Measurements from ENCODE around the gene FAM120A. TPM values are rescaled to one million over a fixed set of nuclear protein-coding genes. Genes with fewer than 3 reads are reported as not detected.

The FAM120A gene
- total RNA-seq, 1 experiment from 2014 or later = 53.3 TPM

DNA sequence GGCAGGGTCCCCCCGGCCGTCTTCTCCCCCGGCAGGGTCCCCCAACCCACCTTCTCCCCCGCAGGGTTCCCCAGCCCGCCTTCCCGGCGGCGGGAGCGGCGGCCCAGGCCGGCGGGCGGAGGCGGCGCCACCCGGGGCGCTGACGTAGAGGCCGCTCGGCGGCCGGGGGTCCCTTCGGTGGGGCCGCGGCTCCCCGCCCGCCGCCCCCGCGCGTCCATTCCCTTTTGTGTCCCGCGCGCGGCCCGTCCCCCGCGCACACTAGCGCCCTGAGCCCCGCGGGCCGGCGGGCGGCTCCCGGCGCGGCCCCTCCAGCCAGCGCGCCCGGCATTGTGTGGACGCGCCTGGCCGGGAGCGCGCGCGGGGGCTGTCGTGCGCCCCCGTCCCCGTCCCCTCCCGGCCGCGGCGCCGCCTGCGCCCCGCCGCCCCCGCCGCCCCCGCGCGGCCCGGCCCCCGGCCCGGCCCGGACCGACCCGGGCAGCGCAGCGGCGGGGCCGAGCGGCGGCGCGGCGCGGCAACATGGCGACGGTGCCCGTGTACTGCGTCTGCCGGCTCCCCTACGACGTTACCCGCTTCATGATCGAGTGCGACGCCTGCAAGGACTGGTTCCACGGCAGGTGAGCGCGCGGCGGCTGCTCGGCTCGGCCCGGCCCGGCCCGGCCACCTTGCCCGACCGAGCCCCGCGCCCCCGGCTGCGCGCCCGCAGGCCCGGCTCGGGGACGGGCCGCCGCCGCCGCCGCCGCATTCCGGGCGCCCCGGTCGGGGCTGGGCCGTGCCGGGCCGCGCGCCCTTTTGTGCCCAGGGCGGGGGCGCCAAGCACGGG is 125.0 kb downstream of the FAM120A start, which contains the start of gene PHF2:
TSS of gene PHF2 (plus strand) at position 327 of the 820 bp plus-strand sequence. CDS start at position 517, 190 bp downstream.
- H3K36me3 Mint-ChIP-seq = no peaks in the 10 kb centered on the region
- no peak within 1 kb of the TSS for H3K27ac Mint-ChIP-seq
- DNase-seq (ENCODE audit: low spot score) = no peak
- H3K27me3 Mint-ChIP-seq (ENCODE audit: low read depth) = peaks cover 15% of the 10 kb centered on the region
- ATAC-seq = peak; percentile 14
- H3K4me3 Mint-ChIP-seq = peak within 1 kb of the TSS; percentile 84
- POLR2A ChIA-PET = no interaction called here
- peaks cover under 1% of the 10 kb centered on the region; the same call in 1 of the 2 replicates for H3K9me3 Mint-ChIP-seq
- CTCF ChIA-PET = interaction anchor here (0.8 to 2.4 kb wide), 4 partner anchors 10 to 422 kb away, joined by 3 to 17 read pairs (median 8); no protein-coding TSS in a partner anchor
- peaks cover 37% of the 10 kb centered on the region for H3K4me1 Mint-ChIP-seq
- TF ChIP-seq NR3C1 (CRISPR knock-in tag; conservative IDR thresholded peaks at IDR 0.05; ENCODE audit: low read depth) = no peak
- TF ChIP-seq, protein P1, sequence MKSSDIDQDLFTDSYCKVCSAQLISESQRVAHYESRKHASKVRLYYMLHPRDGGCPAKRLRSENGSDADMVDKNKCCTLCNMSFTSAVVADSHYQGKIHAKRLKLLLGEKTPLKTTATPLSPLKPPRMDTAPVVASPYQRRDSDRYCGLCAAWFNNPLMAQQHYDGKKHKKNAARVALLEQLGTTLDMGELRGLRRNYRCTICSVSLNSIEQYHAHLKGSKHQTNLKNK (CRISPR knock-in tag; IDR thresholded peaks at IDR 0.05) = no peak
- TF ChIP-seq SMAD4 (CRISPR knock-in tag; IDR thresholded peaks at IDR 0.05) = no peak
- TF ChIP-seq, protein P2, sequence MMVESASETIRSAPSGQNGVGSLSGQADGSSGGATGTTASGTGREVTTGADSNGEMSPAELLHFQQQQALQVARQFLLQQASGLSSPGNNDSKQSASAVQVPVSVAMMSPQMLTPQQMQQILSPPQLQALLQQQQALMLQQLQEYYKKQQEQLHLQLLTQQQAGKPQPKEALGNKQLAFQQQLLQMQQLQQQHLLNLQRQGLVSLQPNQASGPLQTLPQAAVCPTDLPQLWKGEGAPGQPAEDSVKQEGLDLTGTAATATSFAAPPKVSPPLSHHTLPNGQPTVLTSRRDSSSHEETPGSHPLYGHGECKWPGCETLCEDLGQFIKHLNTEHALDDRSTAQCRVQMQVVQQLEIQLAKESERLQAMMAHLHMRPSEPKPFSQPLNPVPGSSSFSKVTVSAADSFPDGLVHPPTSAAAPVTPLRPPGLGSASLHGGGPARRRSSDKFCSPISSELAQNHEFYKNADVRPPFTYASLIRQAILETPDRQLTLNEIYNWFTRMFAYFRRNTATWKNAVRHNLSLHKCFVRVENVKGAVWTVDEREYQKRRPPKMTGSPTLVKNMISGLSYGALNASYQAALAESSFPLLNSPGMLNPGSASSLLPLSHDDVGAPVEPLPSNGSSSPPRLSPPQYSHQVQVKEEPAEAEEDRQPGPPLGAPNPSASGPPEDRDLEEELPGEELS (CRISPR knock-in tag; IDR thresholded peaks at IDR 0.05) = no peak

DNA sequence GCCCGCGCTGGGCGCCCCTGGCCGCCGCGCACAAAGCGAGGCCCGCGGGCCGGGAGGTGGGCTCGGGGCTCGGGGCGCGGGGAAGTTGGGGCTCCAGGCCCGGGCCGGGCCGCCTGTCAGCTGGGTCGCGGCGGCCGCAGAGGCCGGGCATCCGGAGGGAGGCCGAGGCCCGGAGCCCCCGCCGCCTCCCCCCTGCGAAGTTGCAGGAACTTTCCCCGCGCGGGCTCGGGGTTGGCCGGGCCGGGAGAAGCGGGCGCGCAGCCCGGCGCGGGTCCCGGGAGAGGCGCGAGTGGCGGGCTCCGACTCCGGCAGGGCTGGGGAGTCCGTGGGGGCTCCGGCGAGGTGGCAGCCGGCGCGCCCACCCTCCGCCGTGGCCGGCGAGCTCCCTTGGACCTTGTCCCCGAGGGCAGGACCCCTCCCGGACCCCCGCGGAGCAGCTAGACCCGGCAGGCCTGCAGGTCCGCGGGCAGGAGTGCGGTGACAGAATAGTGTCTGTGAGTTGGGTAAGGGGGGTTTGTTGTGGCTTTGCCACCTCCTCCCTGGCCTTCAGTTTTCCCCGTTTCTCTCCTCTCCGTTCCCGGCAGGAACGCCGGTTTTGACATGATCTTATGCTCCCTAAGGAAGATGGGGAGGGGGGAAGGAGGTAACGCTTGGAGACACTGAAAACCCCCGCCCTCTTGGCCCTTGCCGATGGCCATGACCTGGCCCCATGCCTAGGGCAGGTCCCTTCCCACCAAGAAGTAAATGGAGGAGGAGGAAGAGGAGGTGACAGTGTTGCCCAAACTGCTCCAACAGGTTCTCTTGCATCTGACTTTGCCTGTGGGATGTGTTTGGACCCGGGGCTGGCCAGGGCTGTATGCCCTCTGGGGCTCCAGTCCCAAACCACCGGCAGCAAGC is 125.8 kb downstream of the FAM120A start:
- TF ChIP-seq, protein P3, sequence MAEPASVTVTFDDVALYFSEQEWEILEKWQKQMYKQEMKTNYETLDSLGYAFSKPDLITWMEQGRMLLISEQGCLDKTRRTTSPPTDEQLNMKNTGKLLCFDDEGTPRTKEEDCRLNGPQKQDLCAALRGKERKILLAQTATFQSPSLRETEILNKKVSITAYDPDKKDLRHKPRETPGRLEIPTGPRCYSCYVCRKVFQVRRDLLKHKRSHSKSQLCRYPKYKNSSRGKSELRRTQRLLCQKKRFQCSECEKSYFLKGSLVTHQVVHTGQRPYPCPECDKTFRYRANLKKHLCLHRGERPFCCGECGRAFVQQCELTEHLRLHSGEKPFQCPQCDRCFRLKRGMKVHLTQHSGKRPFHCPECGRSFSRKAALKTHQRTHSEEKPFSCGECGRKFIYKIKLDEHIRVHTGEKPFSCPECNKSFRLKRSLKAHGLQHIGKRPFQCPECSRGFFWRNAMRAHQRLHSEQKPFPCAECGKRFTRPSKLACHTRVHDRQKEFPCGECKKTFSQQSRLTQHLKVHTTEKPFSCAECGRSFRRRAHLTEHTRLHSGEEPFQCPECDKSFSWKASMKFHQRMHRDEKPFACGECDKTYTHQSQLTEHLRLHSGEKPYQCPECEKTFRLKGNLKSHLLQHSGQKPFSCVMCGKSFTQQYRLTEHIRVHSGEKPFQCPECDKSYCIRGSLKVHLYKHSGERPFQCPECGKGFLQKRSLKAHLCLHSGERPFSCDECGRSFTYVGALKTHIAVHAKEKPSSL (CRISPR knock-in tag; conservative IDR thresholded peaks at IDR 0.05) = no peak
- no peak for TF ChIP-seq NFYB (CRISPR knock-in tag; conservative IDR thresholded peaks at IDR 0.05; ENCODE audit: low read depth)
- TF ChIP-seq, protein P2 (CRISPR knock-in tag; IDR thresholded peaks at IDR 0.05) = no peak
- peaks cover 15% of the 10 kb centered on the region for H3K27me3 Mint-ChIP-seq (ENCODE audit: low read depth)
- H3K27ac Mint-ChIP-seq = no peak overlapping the region
- no peak for ATAC-seq
- ChIA-PET CTCF (interaction anchor here (1.3 to 2.4 kb wide), 2 partner anchors 10 to 11 kb away, joined by 5 to 13 read pairs; no protein-coding TSS in a partner anchor), POLR2A (no interaction called here)
- H3K4me3 Mint-ChIP-seq = peak overlapping the region; percentile 77
- H3K4me1 Mint-ChIP-seq = peaks cover 44% of the 10 kb centered on the region
- H3K36me3 Mint-ChIP-seq = no peaks in the 10 kb centered on the region
- no peaks in the 10 kb centered on the region for H3K9me3 Mint-ChIP-seq
- DNase-seq (ENCODE audit: low spot score) = no peak

DNA sequence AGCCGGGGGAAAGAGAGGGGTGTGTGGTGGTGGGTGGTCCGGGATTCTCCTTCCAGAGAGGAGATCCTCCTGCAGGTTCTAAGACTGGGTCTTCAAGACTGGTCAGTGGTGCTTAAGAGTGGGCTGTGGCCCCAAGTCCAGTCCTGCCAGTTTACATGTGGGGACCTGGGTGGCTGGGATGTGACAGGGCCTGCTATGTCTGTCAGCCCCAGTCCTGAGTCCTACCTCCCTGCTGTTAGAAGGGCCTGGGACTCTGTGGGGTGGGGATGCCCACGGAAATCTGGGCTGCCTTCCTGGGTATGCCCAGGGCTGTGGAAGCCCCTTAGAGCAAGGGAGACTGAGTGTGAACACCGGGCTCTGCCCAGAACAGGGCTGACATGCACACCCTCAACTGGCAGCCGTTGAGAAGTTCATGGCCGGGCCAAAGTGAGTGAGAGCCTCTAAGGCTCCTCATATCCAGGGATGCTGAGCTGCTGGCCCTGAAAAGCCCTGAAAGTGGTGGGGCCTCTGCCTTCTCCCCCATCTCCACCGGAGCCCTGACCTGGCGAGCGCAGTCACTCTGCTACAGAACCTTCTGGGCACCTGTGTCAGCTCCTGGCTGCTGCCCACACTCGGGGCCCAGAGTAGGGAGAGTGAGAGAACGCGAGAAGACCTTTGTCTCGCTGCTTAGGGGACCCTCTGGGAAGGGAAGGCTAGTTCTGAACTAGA is 126.6 kb downstream of the FAM120A start:
- POLR2A ChIA-PET = no interaction called here
- no peaks in the 10 kb centered on the region for H3K36me3 Mint-ChIP-seq
- CTCF ChIA-PET = interaction anchor here (1.2 to 2.4 kb wide), 3 partner anchors 9 to 424 kb away, joined by 3 to 13 read pairs (median 5); no protein-coding TSS in a partner anchor
- H3K27me3 Mint-ChIP-seq (ENCODE audit: low read depth) = peaks cover 15% of the 10 kb centered on the region
- H3K27ac Mint-ChIP-seq = no peak overlapping the region
- ATAC-seq (no peak), DNase-seq (ENCODE audit: low spot score) (no peak)
- peak overlapping the region; percentile 77 for H3K4me3 Mint-ChIP-seq
- no peaks in the 10 kb centered on the region for H3K9me3 Mint-ChIP-seq
- peaks cover 48% of the 10 kb centered on the region for H3K4me1 Mint-ChIP-seq
- TF ChIP-seq OVOL2 (CRISPR knock-in tag; IDR thresholded peaks at IDR 0.05; ENCODE audit: borderline replicate concordance) (no peak), JAZF1 (CRISPR knock-in tag; IDR thresholded peaks at IDR 0.05) (no peak), CREB1 (CRISPR knock-in tag; IDR thresholded peaks at IDR 0.05) (no peak), GRHL2 (CRISPR knock-in tag; IDR thresholded peaks at IDR 0.05; ENCODE audit: insufficient replicate concordance, severe bottlenecking) (no peak), NFYB (CRISPR knock-in tag; conservative IDR thresholded peaks at IDR 0.05; ENCODE audit: low read depth) (no peak), ZNF317 (CRISPR knock-in tag; IDR thresholded peaks at IDR 0.05; ENCODE audit: borderline replicate concordance, low read depth) (no peak)
- TF ChIP-seq, protein P4, sequence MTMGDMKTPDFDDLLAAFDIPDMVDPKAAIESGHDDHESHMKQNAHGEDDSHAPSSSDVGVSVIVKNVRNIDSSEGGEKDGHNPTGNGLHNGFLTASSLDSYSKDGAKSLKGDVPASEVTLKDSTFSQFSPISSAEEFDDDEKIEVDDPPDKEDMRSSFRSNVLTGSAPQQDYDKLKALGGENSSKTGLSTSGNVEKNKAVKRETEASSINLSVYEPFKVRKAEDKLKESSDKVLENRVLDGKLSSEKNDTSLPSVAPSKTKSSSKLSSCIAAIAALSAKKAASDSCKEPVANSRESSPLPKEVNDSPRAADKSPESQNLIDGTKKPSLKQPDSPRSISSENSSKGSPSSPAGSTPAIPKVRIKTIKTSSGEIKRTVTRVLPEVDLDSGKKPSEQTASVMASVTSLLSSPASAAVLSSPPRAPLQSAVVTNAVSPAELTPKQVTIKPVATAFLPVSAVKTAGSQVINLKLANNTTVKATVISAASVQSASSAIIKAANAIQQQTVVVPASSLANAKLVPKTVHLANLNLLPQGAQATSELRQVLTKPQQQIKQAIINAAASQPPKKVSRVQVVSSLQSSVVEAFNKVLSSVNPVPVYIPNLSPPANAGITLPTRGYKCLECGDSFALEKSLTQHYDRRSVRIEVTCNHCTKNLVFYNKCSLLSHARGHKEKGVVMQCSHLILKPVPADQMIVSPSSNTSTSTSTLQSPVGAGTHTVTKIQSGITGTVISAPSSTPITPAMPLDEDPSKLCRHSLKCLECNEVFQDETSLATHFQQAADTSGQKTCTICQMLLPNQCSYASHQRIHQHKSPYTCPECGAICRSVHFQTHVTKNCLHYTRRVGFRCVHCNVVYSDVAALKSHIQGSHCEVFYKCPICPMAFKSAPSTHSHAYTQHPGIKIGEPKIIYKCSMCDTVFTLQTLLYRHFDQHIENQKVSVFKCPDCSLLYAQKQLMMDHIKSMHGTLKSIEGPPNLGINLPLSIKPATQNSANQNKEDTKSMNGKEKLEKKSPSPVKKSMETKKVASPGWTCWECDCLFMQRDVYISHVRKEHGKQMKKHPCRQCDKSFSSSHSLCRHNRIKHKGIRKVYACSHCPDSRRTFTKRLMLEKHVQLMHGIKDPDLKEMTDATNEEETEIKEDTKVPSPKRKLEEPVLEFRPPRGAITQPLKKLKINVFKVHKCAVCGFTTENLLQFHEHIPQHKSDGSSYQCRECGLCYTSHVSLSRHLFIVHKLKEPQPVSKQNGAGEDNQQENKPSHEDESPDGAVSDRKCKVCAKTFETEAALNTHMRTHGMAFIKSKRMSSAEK (CRISPR knock-in tag; IDR thresholded peaks at IDR 0.05; ENCODE audit: borderline replicate concordance) = no peak
- TF ChIP-seq, protein P5, sequence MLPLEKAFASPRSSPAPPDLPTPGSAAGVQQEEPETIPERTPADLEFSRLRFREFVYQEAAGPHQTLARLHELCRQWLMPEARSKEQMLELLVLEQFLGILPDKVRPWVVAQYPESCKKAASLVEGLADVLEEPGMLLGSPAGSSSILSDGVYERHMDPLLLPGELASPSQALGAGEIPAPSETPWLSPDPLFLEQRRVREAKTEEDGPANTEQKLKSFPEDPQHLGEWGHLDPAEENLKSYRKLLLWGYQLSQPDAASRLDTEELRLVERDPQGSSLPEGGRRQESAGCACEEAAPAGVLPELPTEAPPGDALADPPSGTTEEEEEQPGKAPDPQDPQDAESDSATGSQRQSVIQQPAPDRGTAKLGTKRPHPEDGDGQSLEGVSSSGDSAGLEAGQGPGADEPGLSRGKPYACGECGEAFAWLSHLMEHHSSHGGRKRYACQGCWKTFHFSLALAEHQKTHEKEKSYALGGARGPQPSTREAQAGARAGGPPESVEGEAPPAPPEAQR (CRISPR knock-in tag; IDR thresholded peaks at IDR 0.05) = no peak

Data from WTC11 (cell line).